Gastroesophageal sphincter (tissue), 2 donors: Measurements from ENCODE around the gene B4GALNT1.

Source experiments
- EP300 ChIP-seq: sonication (generic); formaldehyde crosslinking; IDR thresholded peaks from one replicate; pipeline ENCODE4 v1.6.1; 2017; ENCODE audit warnings: antibody characterized with exemption, mild to moderate bottlenecking
- POLR2A ChIP-seq, 2 donors: fragments of 450-650 bp; IDR thresholded peaks; one replicate each; pipeline ENCODE4 v1.6.1; 2017; ENCODE audit warnings: antibody characterized with exemption in 2 of 2, mild to moderate bottlenecking in 2 of 2, moderate library complexity in 1 of 2

- TF ChIP-seq POLR2A (IDR thresholded peaks at IDR 0.05) = peak in 1 of 2 donors; percentile 45
- TF ChIP-seq EP300 = no peak
These were observed 27.8 kb downstream of the B4GALNT1 start for GRCh38 chr12:57604992-57605810.
